HG02588 (cell line): ENCODE data around the gene SHISA3.

Source experiments
- ATAC-seq: cut with Tn5 transposase; IDR thresholded peaks from one replicate; pipeline ENCODE4 v1.9.1; 2021; ENCODE audit warnings: mild to moderate bottlenecking, moderate library complexity; ENCODE audit not compliant: unreplicated experiment

The SHISA3 gene

GRCh38 chr4:42442601-42443000 lies 45.3 kb downstream of the SHISA3 start:
- ATAC-seq = no peak

- no peak for ATAC-seq
Observed at GRCh38 chr4:42445038-42445437, 47.8 kb downstream of the SHISA3 start.

GRCh38 chr4:42446823-42447222 lies 49.5 kb downstream of the SHISA3 start:
- ATAC-seq = no peak
